ENCODE measurements around the gene RYR3.

GRCh38 chr15:33608714-33609113, 297.9 kb downstream of the RYR3 start:
- TF ChIP-seq CTCF (optimal IDR thresholded peaks at IDR 0.05 in 1 of 3, IDR thresholded peaks at IDR 0.05 in 1 of 3, conservative IDR thresholded peaks at IDR 0.05 in 1 of 3; ENCODE audit: extremely low read depth in 1 of 3, insufficient read depth in 2 of 3, low read length in 3 of 3) (peak; percentile 22 to 40 (median 30)), EZH2 (IDR thresholded peaks at IDR 0.05; ENCODE audit: low read length) (no peak)
